Glomerular visceral epithelial cell (primary cell): ENCODE data around the gene SLC16A12.
A peak's percentile ranks its signal among the peaks of the same experiment; 100 is the strongest.
"Not testable (repeated sequence)": the region's sequence is repeated elsewhere in the genome, so short reads cannot be mapped to it uniquely, and the experiment has no call there.

Experiments
- DNase-seq: peaks from one replicate; pipeline ENCODE4 v3.0.0-alpha.2; 2016; ENCODE audit errors: extremely low spot score

Gene SLC16A12

DNA sequence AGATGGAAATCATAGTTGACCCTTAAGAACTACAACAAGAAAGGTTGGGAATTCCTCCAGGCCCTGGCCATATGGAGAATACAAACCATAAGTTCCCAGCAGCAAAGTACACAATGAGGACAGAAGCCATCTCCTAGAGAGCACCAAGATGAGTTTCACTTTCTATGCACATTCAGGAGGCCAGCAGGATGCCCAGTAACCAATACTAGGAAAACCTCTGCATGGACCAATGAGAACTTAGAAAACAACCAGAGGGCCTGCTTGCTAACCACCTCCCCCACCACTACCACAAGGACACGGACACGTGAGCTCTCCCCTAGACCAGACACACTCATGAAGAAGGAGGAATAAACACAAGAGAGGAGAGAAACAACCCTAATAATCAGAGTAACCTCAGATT, 64.8 kb downstream of the SLC16A12 start:
- peak; percentile 25 for DNase-seq

DNA sequence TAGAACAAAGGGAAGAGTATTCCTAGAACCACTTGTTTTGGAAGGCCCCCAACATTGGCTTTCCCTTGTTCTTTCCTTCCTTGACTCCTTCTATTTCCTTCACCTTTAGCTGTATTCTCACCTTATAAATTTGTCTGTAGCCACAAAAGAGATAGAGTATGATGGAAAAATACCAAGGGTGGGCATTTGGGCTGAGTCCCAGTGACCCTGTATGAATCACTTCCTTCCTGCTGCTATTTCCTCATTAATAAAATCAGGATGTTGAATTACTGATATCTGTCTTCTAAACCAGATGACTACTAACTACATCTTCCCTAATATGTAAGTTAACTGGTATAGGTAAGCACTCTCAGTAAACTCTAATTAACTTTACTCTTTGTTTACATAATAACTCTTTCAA, 65.9 kb downstream of the SLC16A12 start:
- no peak for DNase-seq

DNA sequence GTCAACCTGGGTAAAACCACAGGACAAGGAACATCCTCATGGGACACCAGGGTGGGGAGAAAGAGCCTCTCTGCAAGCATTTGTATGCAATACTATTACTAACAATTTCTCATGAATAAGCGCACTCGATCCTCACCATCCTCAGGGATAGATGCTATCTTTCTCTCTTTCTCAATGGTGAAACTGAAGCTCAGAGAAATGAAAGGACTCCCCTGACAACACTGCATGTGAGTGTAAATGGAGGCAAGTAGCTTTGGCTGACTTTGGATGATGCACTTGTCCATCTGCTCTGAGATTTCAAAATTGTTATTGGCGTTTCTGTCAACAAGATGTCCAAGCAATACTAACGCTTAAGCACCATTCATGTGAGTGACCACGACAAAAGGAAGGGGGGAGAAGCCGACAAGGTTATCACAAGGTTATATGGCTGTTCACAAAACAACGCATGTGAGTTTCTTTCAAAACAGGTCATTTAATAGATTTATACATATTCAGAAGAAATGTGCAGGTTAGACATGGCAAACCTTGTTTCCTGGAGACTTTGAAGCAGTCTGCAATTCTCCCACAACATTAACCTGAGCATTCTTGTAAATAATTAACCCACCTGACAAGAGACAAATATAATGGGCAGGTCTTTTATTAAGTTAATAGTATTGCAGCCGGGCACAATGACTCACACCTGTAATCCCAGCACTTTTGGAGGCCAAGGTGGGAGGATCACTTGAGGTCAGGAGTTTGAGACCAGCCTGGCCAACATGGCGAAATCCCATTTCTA, 67.0 kb downstream of the SLC16A12 start:
- no peak for DNase-seq

DNA sequence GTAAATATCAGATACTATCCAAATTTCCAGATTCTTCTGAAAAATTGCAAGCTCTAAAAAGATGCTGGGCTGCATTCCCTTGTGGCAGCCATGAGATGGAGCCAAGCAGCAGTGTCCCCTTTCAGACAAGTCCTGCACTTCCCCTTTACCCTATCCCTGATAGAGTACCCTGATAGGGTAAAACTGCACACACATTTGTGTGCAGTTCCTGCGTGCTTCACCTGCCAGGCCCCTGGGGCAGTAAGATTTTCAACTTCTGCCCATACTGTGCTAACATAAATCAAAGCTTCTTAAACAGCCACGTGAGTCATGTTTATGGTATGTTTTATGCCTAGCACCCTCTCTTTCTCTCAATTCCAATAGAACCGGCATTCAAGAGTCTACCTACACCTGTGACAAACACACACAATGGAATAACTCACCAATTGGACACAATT, 68.8 kb downstream of the SLC16A12 start:
- DNase-seq = peak; percentile 57

DNA sequence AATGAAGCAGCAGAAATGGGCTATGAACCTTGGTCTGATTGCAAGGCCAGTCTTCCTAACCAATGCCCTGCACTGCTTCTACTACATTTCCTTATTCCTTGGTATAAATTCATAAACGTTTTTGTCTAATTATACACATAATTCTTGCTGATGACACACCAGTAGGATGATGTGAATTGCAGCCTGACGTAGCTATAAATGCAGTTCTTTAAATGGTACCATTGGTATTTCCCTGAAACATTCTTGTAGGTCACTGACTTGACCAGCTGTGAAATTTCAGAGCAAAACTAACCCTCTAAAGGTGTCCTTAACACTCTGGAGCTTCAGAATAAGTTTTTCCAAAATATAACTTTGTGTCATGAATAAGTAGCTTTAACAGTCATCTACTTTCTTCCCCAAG, 70.2 kb downstream of the SLC16A12 start:
- no peak for DNase-seq

DNA sequence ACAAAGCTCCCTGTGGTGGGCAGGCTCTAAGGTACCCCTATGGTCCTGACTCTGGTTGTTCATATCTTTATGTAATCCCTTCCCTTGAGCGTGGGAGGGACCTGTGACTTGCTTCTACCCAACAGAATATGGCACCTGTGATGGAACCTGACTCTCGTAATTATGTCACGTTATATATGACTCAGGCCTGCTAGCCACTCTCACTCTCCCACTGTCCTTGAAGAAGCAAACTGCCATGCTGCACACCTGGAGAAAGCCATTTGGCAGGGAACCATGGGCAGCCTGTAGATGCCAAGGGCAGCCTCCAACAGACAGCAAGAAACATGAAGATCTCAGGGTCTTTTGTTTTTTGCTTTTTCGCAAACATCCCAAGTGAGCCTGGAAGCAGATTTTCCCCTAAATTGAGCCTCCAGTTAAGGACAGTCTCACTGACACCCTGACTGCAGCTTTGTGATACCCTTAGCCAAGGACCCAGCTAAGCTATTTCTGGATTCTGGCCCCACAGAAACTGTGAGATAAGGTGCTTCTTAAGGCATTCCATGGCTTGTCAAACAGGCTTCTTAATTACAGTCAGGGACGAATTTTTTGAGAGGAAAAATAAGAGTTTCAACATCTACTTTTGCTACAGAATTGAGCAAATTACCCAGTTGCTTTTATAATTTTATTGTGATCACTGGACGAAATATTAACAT, 71.4 kb downstream of the SLC16A12 start:
- DNase-seq = no peak

DNA sequence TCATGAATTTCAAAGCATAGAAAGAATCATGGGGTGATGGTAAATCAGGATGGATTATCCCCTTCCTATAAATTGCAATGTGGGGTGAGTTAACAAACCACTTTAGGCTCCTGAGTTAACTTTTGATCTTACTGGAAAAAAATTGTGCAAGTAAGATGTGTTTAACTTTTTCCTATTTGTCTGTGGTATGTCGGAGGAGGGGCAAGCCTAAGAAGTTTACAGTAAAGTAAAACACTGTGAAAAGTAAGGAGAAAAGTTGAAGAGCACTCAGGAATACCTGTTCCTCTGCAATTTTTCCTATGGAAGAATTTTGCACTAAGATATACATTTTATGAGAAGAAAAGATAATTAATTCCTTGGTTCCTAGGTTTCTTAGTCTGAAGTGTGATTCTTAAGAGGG, 76.6 kb downstream of the SLC16A12 start:
- no peak for DNase-seq

DNA sequence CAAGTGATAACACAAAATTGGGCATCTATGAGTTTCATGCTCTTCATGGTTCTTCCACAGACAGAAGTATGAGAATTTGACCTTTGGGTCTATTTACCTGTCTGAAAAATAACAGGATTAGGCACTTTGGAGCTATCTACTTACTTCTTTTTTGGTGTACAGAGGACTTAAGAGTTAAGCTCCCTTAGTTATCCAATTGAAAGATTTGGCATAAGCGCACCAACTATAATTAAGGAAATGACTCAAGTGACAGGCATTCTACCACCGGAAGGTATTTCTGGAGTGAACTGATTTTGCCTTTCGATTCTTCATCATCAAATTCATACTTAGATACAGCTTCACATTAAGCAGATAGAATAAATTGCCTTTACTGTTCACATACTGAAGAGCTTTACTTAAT, 77.1 kb downstream of the SLC16A12 start:
- DNase-seq = peak; percentile 49

DNA sequence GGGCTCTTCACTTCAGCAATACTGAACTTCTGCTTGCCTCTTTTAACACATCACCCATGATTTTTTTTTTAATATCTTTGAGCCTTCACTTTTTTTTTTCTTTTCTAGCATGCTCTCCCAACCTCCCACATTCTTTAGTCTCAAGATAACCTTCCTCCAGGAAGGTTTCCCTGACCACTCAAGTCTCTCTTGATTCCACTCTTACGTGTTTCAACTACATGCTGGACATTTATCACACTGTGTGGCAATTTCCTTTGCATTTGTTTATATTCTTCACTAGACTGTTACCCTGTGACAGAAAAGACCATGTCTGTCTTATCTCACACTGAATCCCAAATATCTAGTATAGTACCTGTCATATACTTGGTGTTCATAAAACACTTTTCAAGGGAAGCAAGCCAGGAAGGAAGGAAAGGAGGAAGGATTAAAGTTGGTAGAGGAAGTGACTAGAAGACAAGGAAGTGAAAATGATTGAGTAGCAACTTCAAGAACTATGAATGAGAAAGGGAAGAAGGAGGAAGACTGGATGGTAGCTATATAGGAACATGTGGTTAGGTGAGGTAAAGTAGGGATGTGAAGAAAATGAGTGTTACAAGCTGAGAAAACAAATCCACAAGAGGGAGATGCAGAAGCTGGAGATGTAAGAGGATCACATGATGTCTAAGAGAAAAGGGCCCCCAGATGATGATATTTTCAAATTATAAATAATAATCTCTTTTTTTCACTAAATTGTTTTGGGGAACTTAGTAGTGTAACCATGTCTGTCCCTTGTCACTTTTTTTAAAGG, 80.6 kb downstream of the SLC16A12 start:
- no peak for DNase-seq

DNA sequence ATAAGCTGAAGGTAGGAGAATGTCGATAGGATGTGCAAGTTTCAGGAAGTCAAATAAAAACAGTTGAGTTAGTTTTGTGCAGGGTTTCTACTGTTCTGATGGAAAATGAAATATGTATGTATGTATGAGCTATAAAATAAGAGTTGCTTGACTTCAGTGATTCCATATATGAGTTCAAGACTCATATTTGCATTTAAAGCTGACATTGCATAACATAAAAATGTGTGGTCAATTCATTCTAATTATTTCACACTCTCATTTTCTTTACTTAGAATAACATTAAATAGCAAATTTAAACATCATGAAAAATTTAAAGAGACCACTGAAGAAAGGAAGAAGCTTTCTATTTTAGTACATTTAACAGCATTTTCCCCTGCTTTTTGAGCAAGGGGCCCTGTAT, 83.2 kb downstream of the SLC16A12 start:
- no peak for DNase-seq

DNA sequence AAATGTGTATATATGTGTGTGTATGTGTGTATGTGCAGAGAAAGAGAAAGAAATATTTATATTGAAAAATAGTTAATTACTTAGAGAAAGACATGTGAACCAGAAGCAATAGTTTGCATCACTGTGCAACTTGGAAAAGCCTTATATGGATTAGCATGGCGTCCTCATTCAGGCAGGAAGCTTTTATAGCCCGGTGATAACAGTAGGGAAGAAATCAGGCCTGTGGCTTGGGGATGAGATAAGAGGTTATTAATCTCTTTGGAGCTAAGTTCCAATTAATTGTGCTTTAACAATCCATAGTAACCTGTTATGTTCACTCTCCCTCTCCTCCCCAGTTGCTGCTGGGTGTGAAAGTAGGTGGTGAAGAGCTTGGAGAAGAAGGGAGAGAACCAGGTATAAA, 84.5 kb downstream of the SLC16A12 start:
- DNase-seq = no peak

DNA sequence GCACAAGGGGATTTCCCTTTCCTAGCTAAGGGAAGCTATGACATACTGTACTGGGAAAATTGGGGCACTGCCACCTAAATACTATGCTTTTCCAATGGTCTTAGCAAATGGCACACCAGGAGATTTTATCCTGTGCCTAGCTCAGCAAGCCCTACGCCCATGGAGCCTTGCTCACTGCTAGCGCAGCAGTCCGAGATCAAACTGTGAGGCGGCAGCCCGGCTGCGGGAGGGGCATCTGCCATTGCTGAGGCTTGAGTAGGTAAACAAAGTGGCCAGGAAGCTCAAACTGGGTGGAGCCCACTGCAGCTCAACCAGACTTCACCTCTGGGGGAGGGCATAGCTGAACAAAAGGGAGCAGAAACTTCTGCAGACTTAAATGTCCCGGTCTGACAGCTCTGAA, 90.6 kb downstream of the SLC16A12 start:
- not testable (repeated sequence) for DNase-seq

DNA sequence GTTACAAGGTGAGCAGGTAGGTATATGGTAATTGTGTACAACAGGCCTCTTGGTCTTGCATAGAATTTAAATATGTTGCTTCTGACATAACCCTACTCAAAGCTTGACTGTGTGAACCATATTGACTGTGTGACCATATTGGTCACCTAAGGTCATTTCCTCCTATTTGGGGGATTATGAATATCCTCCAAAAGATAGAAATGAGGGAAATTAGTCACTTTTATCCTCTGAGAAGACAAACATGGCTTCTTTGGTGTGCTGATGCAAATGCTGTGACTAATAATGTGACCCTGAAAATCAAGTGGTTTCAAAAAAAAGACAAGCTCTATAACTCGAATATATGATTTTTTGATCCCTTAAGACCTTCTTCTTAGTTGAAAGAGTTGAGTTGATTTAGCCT, 93.1 kb downstream of the SLC16A12 start:
- DNase-seq = no peak

DNA sequence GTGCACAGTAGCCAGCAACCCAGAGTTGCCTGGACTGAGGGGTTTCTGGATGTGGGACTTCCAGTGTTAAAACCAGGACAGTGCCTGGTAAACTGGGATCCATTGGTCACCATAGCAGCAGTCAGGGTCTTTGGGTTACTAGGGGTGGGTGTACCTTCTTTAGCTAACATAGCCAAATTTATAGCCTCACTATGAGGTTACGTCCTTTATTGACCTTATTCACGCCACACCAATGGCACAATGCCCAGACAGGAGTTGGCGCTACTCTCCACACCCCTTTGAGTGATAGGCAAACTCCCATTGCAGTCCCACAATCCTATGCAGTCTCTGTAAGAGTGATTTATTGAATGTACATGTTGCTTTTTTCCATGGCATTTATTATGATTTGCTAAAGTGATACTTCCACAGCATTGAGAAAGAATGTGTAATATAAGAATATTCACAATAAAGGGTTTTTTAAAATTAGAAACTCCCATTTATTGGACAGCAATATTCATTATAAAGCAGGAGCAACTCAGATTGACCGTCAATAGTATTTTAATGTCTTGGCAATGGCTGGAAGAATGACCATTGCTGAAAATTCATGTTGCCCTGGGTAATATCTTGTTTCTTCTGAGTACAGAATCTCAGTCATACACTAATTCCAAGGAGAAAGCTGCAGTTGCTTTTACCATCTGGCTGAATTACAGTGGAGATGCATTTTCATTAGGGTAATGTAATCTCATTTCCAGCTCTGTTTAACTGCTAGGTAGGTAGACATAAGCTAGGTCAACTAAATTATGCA, 95.0 kb downstream of the SLC16A12 start:
- DNase-seq = no peak

DNA sequence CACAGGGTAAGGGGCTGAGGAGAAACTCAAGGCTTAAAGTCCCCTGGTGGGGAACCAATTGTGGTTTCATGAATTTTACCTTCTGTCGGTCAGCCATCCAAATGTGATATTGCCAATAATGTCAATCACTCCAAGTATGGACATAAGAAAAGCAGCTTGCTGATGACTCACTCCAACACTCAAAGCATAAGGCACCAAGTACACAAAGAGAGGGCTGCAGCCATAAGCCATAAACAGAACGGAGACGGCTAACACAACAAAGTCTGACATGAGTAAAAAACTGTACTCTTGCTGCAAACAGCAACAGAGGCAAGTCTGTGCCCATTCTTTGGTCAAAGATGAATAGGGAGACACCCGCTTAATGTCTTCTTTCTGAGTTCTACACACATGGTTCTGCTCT, 96.9 kb downstream of the SLC16A12 start:
- no peak for DNase-seq

DNA sequence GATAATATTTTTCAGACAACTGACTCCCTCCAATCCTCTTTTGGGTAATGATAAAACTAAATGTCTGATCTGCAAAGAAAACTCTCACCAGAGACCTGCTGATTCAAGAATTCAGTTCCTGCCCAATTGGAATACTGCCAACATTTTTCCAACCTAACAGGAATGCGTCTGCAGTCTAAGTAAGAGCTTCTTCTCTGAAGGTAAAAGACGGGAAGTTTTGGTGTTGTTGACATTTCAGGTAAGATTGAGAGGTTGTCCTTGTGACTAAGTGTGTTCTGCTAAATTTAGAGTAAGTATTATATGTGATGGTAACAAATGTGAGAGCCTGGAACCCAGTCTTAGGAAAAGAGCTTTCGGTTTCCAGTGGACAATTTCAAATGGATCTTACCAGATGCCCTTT, 103.4 kb downstream of the SLC16A12 start:
- DNase-seq = peak; percentile 76

DNA sequence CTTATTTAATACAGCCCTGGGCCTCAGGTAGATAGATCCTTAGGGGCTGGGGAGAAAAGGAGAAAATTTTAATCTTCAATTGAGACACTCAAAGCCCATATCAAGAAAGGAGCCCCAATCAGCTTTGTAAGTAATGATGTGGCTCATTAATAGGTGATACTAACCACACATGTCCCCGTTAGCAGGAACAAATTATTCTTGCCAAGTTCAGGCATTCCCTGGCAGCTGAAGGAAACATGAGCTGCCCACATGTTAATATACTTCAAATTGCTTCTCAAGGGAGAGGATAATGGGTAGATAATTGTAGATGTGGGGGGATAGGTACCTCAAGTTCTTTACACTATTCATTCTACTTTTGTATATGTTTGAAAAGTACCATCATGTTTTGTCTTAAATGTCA, 106.5 kb downstream of the SLC16A12 start:
- DNase-seq = no peak

DNA sequence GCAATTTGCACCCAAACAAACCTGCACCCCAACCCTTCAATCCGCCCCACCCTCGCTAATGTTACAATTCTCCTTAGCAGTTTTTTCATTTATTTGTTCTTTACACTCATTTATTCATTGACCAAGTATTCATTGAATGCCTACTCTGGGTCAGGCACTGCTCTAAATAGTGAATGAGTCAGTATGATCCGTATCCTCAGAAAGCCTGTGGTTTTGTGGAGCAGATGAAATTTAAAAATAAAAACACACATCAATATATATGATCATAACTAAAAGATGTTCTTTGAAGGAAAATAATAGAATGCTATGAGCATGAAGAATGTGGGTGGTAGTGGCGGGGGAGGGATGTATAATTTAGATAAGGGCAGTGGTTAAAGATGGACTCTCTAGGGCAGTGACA, 107.8 kb downstream of the SLC16A12 start:
- DNase-seq = peak; percentile 54

DNA sequence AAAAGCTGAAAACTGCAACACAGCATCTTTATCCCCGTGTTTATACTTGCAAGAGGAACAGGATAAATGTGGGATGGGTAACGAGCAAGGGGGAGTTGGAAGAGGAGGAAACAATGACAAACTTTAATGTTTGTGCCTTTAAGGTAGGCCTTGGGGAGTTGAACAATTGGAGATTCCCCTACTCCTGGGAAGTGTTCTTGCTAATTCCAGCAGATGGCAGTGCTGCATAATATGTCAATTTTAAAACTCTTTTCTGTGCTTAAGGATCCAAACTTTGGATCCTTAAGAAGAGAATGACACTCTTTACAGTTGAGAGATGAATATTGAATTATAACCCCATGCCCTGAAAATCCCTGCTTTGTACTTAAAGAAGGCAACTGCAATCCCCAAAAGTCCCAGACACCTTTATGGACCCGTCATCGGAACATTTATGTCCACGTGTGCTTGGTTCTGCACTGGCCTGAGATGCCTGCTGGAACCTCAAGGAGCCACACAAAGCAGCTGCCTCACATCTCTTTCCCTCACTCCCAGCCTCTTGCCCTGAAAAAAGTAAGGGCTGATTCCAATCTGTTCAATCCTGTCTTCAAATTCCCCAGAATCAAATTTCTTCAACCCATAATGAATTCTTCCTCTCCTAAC, 109.0 kb downstream of the SLC16A12 start:
- peak; percentile 67 for DNase-seq

DNA sequence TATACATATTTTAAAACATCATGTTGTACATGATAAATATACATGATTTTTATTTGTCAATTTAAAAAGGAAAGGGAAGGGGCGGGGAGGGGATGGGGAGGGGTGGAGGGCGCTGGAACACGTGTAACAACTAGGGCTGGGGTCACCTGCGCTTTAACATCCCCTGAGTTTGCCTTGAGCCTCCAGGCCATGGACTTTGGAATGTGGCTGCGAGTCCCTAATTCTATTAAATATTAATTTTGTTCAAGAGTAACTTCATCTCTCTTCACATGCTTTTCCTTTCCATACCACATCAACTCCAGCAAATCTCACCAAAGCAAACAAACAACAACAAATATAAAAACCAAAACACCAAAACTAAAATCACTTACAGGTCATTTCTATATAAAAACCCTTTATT, 110.4 kb downstream of the SLC16A12 start:
- no peak for DNase-seq

DNA sequence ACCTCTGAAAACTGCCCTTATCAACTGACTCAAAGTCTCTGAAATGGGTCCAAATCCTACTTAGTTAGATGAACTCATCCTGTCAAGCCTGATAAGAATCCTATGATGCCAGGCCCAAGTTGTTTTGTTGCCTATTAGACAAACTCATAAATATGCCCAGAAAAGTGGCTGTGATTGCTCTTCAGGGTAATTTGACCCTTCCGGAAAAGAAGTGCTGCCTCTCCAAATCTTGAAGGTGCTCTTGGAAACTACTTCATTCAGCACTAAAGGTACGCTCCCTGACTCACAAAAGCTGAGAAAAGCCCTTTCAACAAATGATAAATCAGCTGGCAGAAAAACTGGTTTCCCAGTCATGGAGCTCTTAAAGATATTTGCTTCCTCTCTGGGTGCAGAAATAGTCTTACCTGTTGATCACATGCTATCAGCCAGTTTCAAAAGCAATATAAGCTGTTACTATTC, 114.3 kb downstream of the SLC16A12 start:
- DNase-seq = no peak
